HEK293 (cell line): ENCODE results near the gene SOX5.

Experiments
- CTCF ChIA-PET: fragments of 350-600 bp; formaldehyde crosslinking; extraction: SDS; loops from one replicate; lab custom pipeline; 2021; ENCODE audit warnings: antibody characterized with exemption; lab: Yijun Ruan, JAX
- POLR2A ChIA-PET: fragments of 300-600 bp; formaldehyde crosslinking; extraction: SDS; loops from one replicate; lab custom pipeline; 2020; ENCODE audit warnings: antibody characterized with exemption, inconsistent platforms; lab: Yijun Ruan, JAX
- H3K27ac ChIP-seq: fragments of 200-500 bp; sonication (Bioruptor generic); 2 replicates; pipeline ENCODE4 v1.5.1; 2014; ENCODE audit warnings: low read depth, low read length, control low read depth, inconsistent platforms; ENCODE audit errors: extremely low read depth
- H3K36me3 ChIP-seq, 2 experiments: fragments of 200-500 bp in 1 of 2; sonication (Bioruptor generic) in 1 of 2; 1 replicate in 1 of 2; 2 replicates in 1 of 2; pipeline ENCODE4 v1.5.1; 2014 to 2017; ENCODE audit warnings: inconsistent platforms in 2 of 2, low read length in 2 of 2; ENCODE audit not compliant: control insufficient read depth in 2 of 2, insufficient read depth in 1 of 2
- H3K4me1 ChIP-seq: fragments of 200-500 bp; sonication (Bioruptor generic); 2 replicates; pipeline ENCODE4 v1.5.1; 2014; ENCODE audit warnings: mild to moderate bottlenecking, low read length, inconsistent platforms; ENCODE audit not compliant: control insufficient read depth, insufficient read depth
- H3K4me3 ChIP-seq: 2 replicates; pipeline ENCODE4 v1.5.1; 2011; ENCODE audit warnings: low read depth, mild to moderate bottlenecking, control low read depth, low read length, moderate library complexity
- H3K9me3 ChIP-seq: fragments of 200-500 bp; sonication (Bioruptor generic); 2 replicates; pipeline ENCODE4 v1.5.1; 2014; ENCODE audit warnings: low read depth, low read length, inconsistent platforms; ENCODE audit not compliant: control insufficient read depth, insufficient read depth
- BCL11A ChIP-seq: fragments of 450-650 bp; formaldehyde crosslinking; IDR thresholded peaks from 2 replicates; pipeline ENCODE4 v1.5.1; 2016; ENCODE audit warnings: low read depth, missing biosample characterization, missing genetic modification characterization
- HOXD13 ChIP-seq: sonication (generic); formaldehyde crosslinking; IDR thresholded peaks from 2 replicates; pipeline ENCODE4 v1.8.0; 2022; ENCODE audit warnings: missing genetic modification reagents, borderline replicate concordance
- IKZF3 ChIP-seq: fragments of 450-650 bp; IDR thresholded peaks from 2 replicates; pipeline ENCODE4 v1.5.0; 2018; ENCODE audit warnings: missing biosample characterization, mild to moderate bottlenecking, missing genetic modification characterization, moderate library complexity
- PRDM2 ChIP-seq: fragments of 450-650 bp; formaldehyde crosslinking; IDR thresholded peaks from 2 replicates; pipeline ENCODE4 v1.5.1; 2016; ENCODE audit warnings: missing biosample characterization, missing genetic modification characterization, borderline replicate concordance
- REPIN1 ChIP-seq: fragments of 450-650 bp; formaldehyde crosslinking; IDR thresholded peaks from 2 replicates; pipeline ENCODE4 v1.5.1; 2017; ENCODE audit warnings: missing biosample characterization, missing genetic modification characterization, low read depth
- SP2 ChIP-seq: fragments of 450-650 bp; formaldehyde crosslinking; IDR thresholded peaks from 2 replicates; pipeline ENCODE4 v1.5.1; 2016; ENCODE audit warnings: missing biosample characterization, missing genetic modification characterization
- ZBTB17 ChIP-seq: fragments of 450-650 bp; formaldehyde crosslinking; IDR thresholded peaks from 2 replicates; pipeline ENCODE4 v1.5.1; 2016; ENCODE audit warnings: missing biosample characterization, missing genetic modification characterization
- ZNF175 ChIP-seq: fragments of 450-650 bp; formaldehyde crosslinking; IDR thresholded peaks from 2 replicates; pipeline ENCODE4 v1.5.1; 2016; ENCODE audit warnings: missing biosample characterization, missing genetic modification characterization
- ZNF266 ChIP-seq: fragments of 450-650 bp; formaldehyde crosslinking; IDR thresholded peaks from 2 replicates; pipeline ENCODE4 v1.5.1; 2016; ENCODE audit warnings: missing biosample characterization, missing genetic modification characterization, low read depth
- ZNF514 ChIP-seq: fragments of 450-650 bp; formaldehyde crosslinking; IDR thresholded peaks from 2 replicates; pipeline ENCODE4 v1.5.1; 2016; ENCODE audit warnings: missing biosample characterization, missing genetic modification characterization
- ZNF518A ChIP-seq: fragments of 450-650 bp; formaldehyde crosslinking; conservative IDR thresholded peaks from 2 replicates; pipeline ENCODE4 v1.5.1; 2016; ENCODE audit warnings: low read depth, missing biosample characterization, missing genetic modification characterization
- ZNF660 ChIP-seq: fragments of 450-650 bp; IDR thresholded peaks from 2 replicates; pipeline ENCODE4 v1.5.1; 2018; ENCODE audit warnings: missing biosample characterization, mild to moderate bottlenecking, missing genetic modification characterization
- ZNF704 ChIP-seq: fragments of 450-650 bp; formaldehyde crosslinking; IDR thresholded peaks from 2 replicates; pipeline ENCODE4 v1.5.1; 2016; ENCODE audit warnings: missing biosample characterization, missing genetic modification characterization
- ZNF747 ChIP-seq: fragments of 450-650 bp; formaldehyde crosslinking; IDR thresholded peaks from 2 replicates; pipeline ENCODE4 v1.5.1; 2016; ENCODE audit warnings: missing biosample characterization, missing genetic modification characterization
- TF ChIP-seq, protein P1 (sequence below): fragments of 450-650 bp; formaldehyde crosslinking; IDR thresholded peaks from 2 replicates; pipeline ENCODE4 v1.5.1; 2016; ENCODE audit warnings: missing biosample characterization, missing genetic modification characterization
- TF ChIP-seq, protein P2 (sequence below): fragments of 450-650 bp; formaldehyde crosslinking; IDR thresholded peaks from 2 replicates; pipeline ENCODE4 v1.5.1; 2016; ENCODE audit warnings: missing biosample characterization, missing genetic modification characterization
- TF ChIP-seq, protein P3 (sequence below): fragments of 450-650 bp; formaldehyde crosslinking; optimal IDR thresholded peaks from 2 replicates; pipeline ENCODE3; 2016; ENCODE audit warnings: missing biosample characterization, mild to moderate bottlenecking, missing genetic modification characterization
- TF ChIP-seq, protein P4 (sequence below): fragments of 450-650 bp; formaldehyde crosslinking; IDR thresholded peaks from 2 replicates; pipeline ENCODE4 v1.5.1; 2016; ENCODE audit warnings: missing biosample characterization, missing genetic modification characterization

The SOX5 gene

GRCh38 chr12:23648546-23648945 lies 300.9 kb downstream of the SOX5 start (continued):
- TF ChIP-seq, protein P1, sequence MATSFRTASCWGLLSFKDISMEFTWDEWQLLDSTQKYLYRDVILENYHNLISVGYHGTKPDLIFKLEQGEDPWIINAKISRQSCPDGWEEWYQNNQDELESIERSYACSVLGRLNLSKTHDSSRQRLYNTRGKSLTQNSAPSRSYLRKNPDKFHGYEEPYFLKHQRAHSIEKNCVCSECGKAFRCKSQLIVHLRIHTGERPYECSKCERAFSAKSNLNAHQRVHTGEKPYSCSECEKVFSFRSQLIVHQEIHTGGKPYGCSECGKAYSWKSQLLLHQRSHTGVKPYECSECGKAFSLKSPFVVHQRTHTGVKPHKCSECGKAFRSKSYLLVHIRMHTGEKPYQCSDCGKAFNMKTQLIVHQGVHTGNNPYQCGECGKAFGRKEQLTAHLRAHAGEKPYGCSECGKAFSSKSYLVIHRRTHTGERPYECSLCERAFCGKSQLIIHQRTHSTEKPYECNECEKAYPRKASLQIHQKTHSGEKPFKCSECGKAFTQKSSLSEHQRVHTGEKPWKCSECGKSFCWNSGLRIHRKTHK: no peak
- no peak for TF ChIP-seq ZNF704
- TF ChIP-seq, protein P2, sequence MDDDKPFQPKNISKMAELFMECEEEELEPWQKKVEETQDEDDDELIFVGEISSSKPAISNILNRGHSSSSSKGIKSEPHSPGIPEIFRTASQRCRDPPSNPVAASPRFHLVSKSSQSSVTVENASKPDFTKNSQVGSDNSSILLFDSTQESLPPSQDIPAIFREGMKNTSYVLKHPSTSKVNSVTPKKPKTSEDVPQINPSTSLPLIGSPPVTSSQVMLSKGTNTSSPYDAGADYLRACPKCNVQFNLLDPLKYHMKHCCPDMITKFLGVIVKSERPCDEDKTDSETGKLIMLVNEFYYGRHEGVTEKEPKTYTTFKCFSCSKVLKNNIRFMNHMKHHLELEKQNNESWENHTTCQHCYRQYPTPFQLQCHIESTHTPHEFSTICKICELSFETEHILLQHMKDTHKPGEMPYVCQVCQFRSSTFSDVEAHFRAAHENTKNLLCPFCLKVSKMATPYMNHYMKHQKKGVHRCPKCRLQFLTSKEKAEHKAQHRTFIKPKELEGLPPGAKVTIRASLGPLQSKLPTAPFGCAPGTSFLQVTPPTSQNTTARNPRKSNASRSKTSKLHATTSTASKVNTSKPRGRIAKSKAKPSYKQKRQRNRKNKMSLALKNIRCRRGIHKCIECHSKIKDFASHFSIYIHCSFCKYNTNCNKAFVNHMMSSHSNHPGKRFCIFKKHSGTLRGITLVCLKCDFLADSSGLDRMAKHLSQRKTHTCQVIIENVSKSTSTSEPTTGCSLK (tag by site-specific recombination): no peak
- TF ChIP-seq SP2 (tag by site-specific recombination): no peak
- no peak for TF ChIP-seq BCL11A (tag by site-specific recombination)
- no peak for TF ChIP-seq PRDM2 (tag by site-specific recombination)
- TF ChIP-seq REPIN1 (tag by site-specific recombination): no peak
- TF ChIP-seq IKZF3 (tag by site-specific recombination): no peak
- TF ChIP-seq, protein P3, sequence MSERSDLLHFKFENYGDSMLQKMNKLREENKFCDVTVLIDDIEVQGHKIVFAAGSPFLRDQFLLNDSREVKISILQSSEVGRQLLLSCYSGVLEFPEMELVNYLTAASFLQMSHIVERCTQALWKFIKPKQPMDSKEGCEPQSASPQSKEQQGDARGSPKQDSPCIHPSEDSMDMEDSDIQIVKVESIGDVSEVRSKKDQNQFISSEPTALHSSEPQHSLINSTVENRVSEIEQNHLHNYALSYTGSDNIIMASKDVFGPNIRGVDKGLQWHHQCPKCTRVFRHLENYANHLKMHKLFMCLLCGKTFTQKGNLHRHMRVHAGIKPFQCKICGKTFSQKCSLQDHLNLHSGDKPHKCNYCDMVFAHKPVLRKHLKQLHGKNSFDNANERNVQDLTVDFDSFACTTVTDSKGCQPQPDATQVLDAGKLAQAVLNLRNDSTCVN (tag by site-specific recombination): no peak
- TF ChIP-seq ZNF660 (tag by site-specific recombination): no peak
- TF ChIP-seq ZNF514 (tag by site-specific recombination): no peak
- TF ChIP-seq, all 188 proteins: peak for 0

DNA sequence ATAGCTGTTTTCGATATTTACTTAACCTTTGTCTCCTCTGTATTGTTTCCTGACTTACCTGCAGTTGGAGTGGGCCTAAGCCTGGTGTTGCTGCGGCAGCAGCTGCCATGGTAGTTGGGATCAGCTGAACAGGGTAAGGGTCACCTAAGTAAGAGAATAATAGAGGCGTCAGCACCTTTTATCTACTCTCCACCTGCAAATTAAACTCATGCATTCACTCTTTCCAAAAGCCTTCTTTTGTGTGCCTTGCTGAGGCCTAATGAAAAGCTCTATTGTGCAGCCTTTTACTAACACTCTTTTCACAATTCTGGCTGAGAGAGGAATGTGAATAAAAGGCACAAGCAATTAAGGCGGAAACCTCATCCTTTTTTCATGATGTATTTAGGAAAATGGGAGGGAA lies 308.7 kb downstream of the SOX5 start:
- Histone ChIP-seq H3K27ac (no peak overlapping the region), H3K36me3 (no peaks in the 10 kb centered on the region), H3K4me1 (no peaks in the 10 kb centered on the region), H3K4me3 (no peak overlapping the region), H3K9me3 (no peaks in the 10 kb centered on the region)
- ChIA-PET CTCF (no interaction called here), POLR2A (no interaction called here)
- TF ChIP-seq ZNF266 (no peak), ZNF518A (tag by site-specific recombination) (no peak), ZBTB17 (tag by site-specific recombination) (no peak), ZNF175 (tag by site-specific recombination) (no peak), ZNF747 (tag by site-specific recombination) (no peak), HOXD13 (no peak)
- TF ChIP-seq, protein P4, sequence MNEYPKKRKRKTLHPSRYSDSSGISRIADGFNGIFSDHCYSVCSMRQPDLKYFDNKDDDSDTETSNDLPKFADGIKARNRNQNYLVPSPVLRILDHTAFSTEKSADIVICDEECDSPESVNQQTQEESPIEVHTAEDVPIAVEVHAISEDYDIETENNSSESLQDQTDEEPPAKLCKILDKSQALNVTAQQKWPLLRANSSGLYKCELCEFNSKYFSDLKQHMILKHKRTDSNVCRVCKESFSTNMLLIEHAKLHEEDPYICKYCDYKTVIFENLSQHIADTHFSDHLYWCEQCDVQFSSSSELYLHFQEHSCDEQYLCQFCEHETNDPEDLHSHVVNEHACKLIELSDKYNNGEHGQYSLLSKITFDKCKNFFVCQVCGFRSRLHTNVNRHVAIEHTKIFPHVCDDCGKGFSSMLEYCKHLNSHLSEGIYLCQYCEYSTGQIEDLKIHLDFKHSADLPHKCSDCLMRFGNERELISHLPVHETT (tag by site-specific recombination): no peak
